ENCODE measurements around the gene PIK3R6. TPM values are rescaled to one million over a fixed set of nuclear protein-coding genes. Genes with fewer than 3 reads are reported as not detected.

The PIK3R6 gene
- total and polyA plus RNA-seq, 2 of the 13 experiments (the other 11 are each of a cell fraction or from before 2014, with no cell fraction given): not detected

- no peak overlapping the region for H3K4me2 ChIP-seq (ENCODE audit: low read depth, low read length)
- POLR2A ChIA-PET: no interaction called here
- H4K20me1 ChIP-seq (ENCODE audit: insufficient read depth, low read length): no peaks in the 10 kb centered on the region
- no peak overlapping the region for H3K9ac ChIP-seq (ENCODE audit: insufficient read depth, low read depth, low read length)
- WGBS (ENCODE audit: low lambda C conversion rate): 37% methylated on average over 4 of the region's 4 CpGs
- FAIRE-seq (no peak), ATAC-seq (no peak), DNase-seq (ENCODE audit: low spot score) (no peak)
- no peaks in the 10 kb centered on the region for H3K4me1 ChIP-seq (ENCODE audit: insufficient read depth, low read length)
- H2AFZ ChIP-seq (ENCODE audit: low read length): no peak overlapping the region
- no peak overlapping the region for H3K27ac ChIP-seq (ENCODE audit: extremely low read length, insufficient read depth, low read length)
- in situ Hi-C loops (cut with HindIII; ENCODE audit: extremely low pct_ligation_motif_present, low pct_unique_long_range_greater_than_20kb): no loop called here
- peaks cover 1 to 19% of the 10 kb centered on the region in 2 experiments; a peak in 2 of 5 replicates for H3K27me3 ChIP-seq (ENCODE audit: control insufficient read depth in 1 of 2, insufficient read depth in 2 of 2, low read length in 2 of 2)
- no peaks in the 10 kb centered on the region for H3K36me3 ChIP-seq (replicated peaks in 1 of 2; ENCODE audit: control insufficient read depth in 1 of 2, insufficient read depth in 2 of 2, low read length in 2 of 2)
- CTCF ChIA-PET (ENCODE audit: low intra/inter-chr PET ratio, low total read pairs): no interaction called here
- intact Hi-C loops (cut with micrococcal nuclease; ENCODE audit: unreplicated experiment): no loop called here
- no peaks in the 10 kb centered on the region for H3K79me2 ChIP-seq (ENCODE audit: insufficient read depth, low read length)
- TF ChIP-seq ZSCAN25 (CRISPR knock-in tag; IDR thresholded peaks at IDR 0.05): no peak
- no peak for TF ChIP-seq ZNF3 (CRISPR knock-in tag; IDR thresholded peaks at IDR 0.05)
- TF ChIP-seq ZNF891 (CRISPR knock-in tag; IDR thresholded peaks at IDR 0.05): no peak
- no peak for TF ChIP-seq SATB2 (CRISPR knock-in tag; IDR thresholded peaks at IDR 0.05)
- TF ChIP-seq TBX2 (CRISPR knock-in tag; IDR thresholded peaks at IDR 0.05; ENCODE audit: borderline replicate concordance): no peak
- H3K9me3 ChIP-seq (ENCODE audit: low read length): no peaks in the 10 kb centered on the region
- H3K4me3 ChIP-seq (replicated peaks in 1 of 3; ENCODE audit: insufficient read depth in 1 of 3, low read depth in 2 of 3, low read length in 3 of 3): no peak overlapping the region
- BruUV-seq (replicated peaks): no TSS peak
Observed at GRCh38 chr17:8781776-8782175, 85.7 kb downstream of the PIK3R6 start.

DNA sequence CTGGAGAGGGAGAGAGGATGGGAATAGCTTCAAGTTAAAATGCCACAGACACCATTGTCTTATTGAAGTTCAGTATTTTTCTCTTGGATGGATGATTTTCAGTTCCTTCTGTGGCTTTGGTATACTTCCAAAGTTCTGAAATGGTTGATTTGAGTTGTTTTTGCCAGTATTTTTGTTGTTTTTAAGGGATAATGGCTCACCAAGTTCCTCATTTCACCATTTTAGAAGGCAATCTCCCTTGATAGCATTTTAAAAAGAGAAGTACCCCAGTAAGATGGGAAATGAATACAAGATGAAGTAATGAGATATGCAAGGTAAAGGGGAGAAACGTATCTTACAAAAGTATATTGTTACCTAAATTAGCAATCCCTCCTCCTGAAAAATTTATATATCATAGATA, 90.6 kb downstream of the PIK3R6 start:
- FAIRE-seq (no peak), DNase-seq (ENCODE audit: low spot score) (no peak), ATAC-seq (no peak)
- WGBS (ENCODE audit: low lambda C conversion rate): 3% methylated on average over 1 of the region's 1 CpG
- Histone ChIP-seq H3K9ac (ENCODE audit: insufficient read depth, low read depth, low read length) (no peak overlapping the region), H3K9me3 (ENCODE audit: low read length) (no peaks in the 10 kb centered on the region), H2AFZ (ENCODE audit: low read length) (no peak overlapping the region), H3K4me1 (ENCODE audit: insufficient read depth, low read length) (no peaks in the 10 kb centered on the region), H3K27me3 (ENCODE audit: control insufficient read depth in 1 of 2, insufficient read depth in 2 of 2, low read length in 2 of 2) (peaks cover 1 to 5% of the 10 kb centered on the region in 2 experiments; a peak in 1 of 5 replicates), H3K27ac (ENCODE audit: extremely low read length, insufficient read depth, low read length) (no peak overlapping the region), H3K36me3 (replicated peaks in 1 of 2; ENCODE audit: control insufficient read depth in 1 of 2, insufficient read depth in 2 of 2, low read length in 2 of 2) (no peaks in the 10 kb centered on the region), H3K4me2 (ENCODE audit: low read depth, low read length) (no peak overlapping the region), H3K79me2 (ENCODE audit: insufficient read depth, low read length) (no peaks in the 10 kb centered on the region), H4K20me1 (ENCODE audit: insufficient read depth, low read length) (no peaks in the 10 kb centered on the region), H3K4me3 (replicated peaks in 1 of 3; ENCODE audit: insufficient read depth in 1 of 3, low read depth in 2 of 3, low read length in 3 of 3) (no peak overlapping the region)
- in situ Hi-C loops (cut with HindIII; ENCODE audit: extremely low pct_ligation_motif_present, low pct_unique_long_range_greater_than_20kb): no loop called here
- intact Hi-C loops (cut with micrococcal nuclease; ENCODE audit: unreplicated experiment): no loop called here
- BruUV-seq (replicated peaks): no TSS peak
- ChIA-PET POLR2A (no interaction called here), CTCF (ENCODE audit: low intra/inter-chr PET ratio, low total read pairs) (no interaction called here)
- TF ChIP-seq ZHX2 (IDR thresholded peaks at IDR 0.05; ENCODE audit: low read depth) (no peak), ZHX2 (CRISPR knock-in tag; IDR thresholded peaks at IDR 0.05; ENCODE audit: borderline replicate concordance) (no peak), CREM (IDR thresholded peaks at IDR 0.05) (no peak), CREM (CRISPR knock-in tag; IDR thresholded peaks at IDR 0.05) (no peak), DNMT3B (CRISPR knock-in tag; conservative IDR thresholded peaks at IDR 0.05) (no peak), ZNF431 (CRISPR knock-in tag; IDR thresholded peaks at IDR 0.05; ENCODE audit: borderline replicate concordance, low read depth) (no peak), FOXA3 (CRISPR knock-in tag; IDR thresholded peaks at IDR 0.05) (no peak), ZNF570 (CRISPR knock-in tag; IDR thresholded peaks at IDR 0.05; ENCODE audit: borderline replicate concordance) (no peak), SMYD3 (CRISPR knock-in tag; IDR thresholded peaks at IDR 0.05) (no peak), ZSCAN22 (CRISPR knock-in tag; IDR thresholded peaks at IDR 0.05) (no peak), ZNF501 (CRISPR knock-in tag; IDR thresholded peaks at IDR 0.05) (no peak)

Data from HepG2 (cell line).